Gastroesophageal sphincter (tissue), 3 donors: ENCODE data around the gene FCN3.

Experiments used
- EP300 ChIP-seq: sonication (generic); formaldehyde crosslinking; IDR thresholded peaks from one replicate; pipeline ENCODE4 v1.6.1; 2017; ENCODE audit warnings: antibody characterized with exemption, mild to moderate bottlenecking
- POLR2A ChIP-seq, 2 donors: fragments of 450-650 bp; IDR thresholded peaks; one replicate each; pipeline ENCODE4 v1.6.1; 2017; ENCODE audit warnings: antibody characterized with exemption in 2 of 2, mild to moderate bottlenecking in 2 of 2, moderate library complexity in 1 of 2
- POLR2AphosphoS5 ChIP-seq: sonication (generic); formaldehyde crosslinking; IDR thresholded peaks from one replicate; pipeline ENCODE4 v1.6.1; 2017; ENCODE audit warnings: antibody characterized with exemption
- TF ChIP-seq, protein P1 (sequence below), 4 experiments: fragments of 200-600 bp in 2 of 4; fragments of 450-650 bp in 2 of 4; sonication (generic) in 1 of 4; IDR thresholded peaks; one replicate each; pipeline ENCODE4 v1.5.1; 2017 to 2019; ENCODE audit warnings: antibody characterized with exemption in 4 of 4, mild to moderate bottlenecking in 2 of 4, moderate library complexity in 2 of 4

DNA sequence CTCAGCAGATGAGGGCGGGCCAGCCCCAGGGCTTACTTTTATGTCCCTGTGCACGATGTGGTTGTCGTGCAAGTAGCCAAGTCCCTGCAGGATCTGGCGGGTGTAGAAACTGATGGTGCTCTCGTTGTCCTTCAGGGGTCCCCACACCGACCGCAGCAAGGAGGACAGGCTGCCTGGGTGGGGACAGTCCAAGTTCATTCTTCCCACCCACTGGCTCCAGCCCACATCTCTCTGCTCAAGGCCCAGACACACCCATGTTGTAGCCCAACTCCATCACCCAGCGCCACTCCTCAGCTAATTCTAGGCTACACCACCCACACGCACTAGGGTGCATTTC lies 14.8 kb downstream of the FCN3 start:
- TF ChIP-seq, protein P1, sequence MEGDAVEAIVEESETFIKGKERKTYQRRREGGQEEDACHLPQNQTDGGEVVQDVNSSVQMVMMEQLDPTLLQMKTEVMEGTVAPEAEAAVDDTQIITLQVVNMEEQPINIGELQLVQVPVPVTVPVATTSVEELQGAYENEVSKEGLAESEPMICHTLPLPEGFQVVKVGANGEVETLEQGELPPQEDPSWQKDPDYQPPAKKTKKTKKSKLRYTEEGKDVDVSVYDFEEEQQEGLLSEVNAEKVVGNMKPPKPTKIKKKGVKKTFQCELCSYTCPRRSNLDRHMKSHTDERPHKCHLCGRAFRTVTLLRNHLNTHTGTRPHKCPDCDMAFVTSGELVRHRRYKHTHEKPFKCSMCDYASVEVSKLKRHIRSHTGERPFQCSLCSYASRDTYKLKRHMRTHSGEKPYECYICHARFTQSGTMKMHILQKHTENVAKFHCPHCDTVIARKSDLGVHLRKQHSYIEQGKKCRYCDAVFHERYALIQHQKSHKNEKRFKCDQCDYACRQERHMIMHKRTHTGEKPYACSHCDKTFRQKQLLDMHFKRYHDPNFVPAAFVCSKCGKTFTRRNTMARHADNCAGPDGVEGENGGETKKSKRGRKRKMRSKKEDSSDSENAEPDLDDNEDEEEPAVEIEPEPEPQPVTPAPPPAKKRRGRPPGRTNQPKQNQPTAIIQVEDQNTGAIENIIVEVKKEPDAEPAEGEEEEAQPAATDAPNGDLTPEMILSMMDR (IDR thresholded peaks at IDR 0.05) = no peak
- no peak for TF ChIP-seq POLR2AphosphoS5
- no peak for TF ChIP-seq POLR2A (IDR thresholded peaks at IDR 0.05)
- TF ChIP-seq EP300 = no peak
